Kidney (tissue), 14 donors: ENCODE data around the gene KDM8. TPM values are rescaled to one million over a fixed set of nuclear protein-coding genes. Genes with fewer than 3 reads are reported as not detected.

Experiments
- DNase-seq, 5 donors: peaks; one replicate each; pipeline ENCODE4 v3.0.0-alpha.2; 2013 to 2020
- FAIRE-seq: peaks from 2 replicates; lab custom pipeline; 2012; peaks lifted over from hg19 to GRCh38; lab: Jason Lieb, UNC
- H3K27ac ChIP-seq, 2 donors: one replicate each; pipeline ENCODE4 v1.7.0; 2013; ENCODE audit warnings: low read depth in 2 of 2, low read length in 2 of 2, inconsistent platforms in 1 of 2
- H3K27me3 ChIP-seq: one replicate; pipeline ENCODE4 v1.7.1; 2013; ENCODE audit warnings: low read length, inconsistent platforms; ENCODE audit not compliant: control insufficient read depth, insufficient read depth
- H3K36me3 ChIP-seq, 3 donors: one replicate each; pipeline versions ENCODE4 v1.7.0 to v1.7.1; 2013; ENCODE audit warnings: low read length in 3 of 3, control low read depth in 1 of 3, inconsistent platforms in 1 of 3; ENCODE audit not compliant: insufficient read depth in 3 of 3, control insufficient read depth in 2 of 3
- H3K4me1 ChIP-seq, 3 donors: one replicate each; pipeline versions ENCODE4 v1.7.0 to v1.7.1; 2013; ENCODE audit warnings: low read length in 3 of 3, inconsistent platforms in 1 of 3, low read depth in 1 of 3; ENCODE audit not compliant: control insufficient read depth in 2 of 3, insufficient read depth in 2 of 3
- H3K4me3 ChIP-seq, 3 donors: one replicate each; pipeline versions ENCODE4 v1.7.0 to v1.8.1; 2013; ENCODE audit warnings: low read length in 3 of 3, control low read depth in 1 of 3, inconsistent platforms in 1 of 3
- H3K9ac ChIP-seq, 3 donors: one replicate each; pipeline versions ENCODE4 v1.7.0 to v1.7.1; 2013; ENCODE audit warnings: low read length in 3 of 3, control low read depth in 1 of 3, inconsistent platforms in 1 of 3
- H3K9me3 ChIP-seq, 3 donors: one replicate each; pipeline versions ENCODE4 v1.7.0 to v1.7.1; 2013; ENCODE audit warnings: low read length in 3 of 3, control low read depth in 1 of 3, inconsistent platforms in 1 of 3; ENCODE audit not compliant: control insufficient read depth in 2 of 3, insufficient read depth in 1 of 3
- CTCF ChIP-seq: IDR thresholded peaks from 3 replicates; pipeline ENCODE4 v1.5.1; 2012; ENCODE audit warnings: mild to moderate bottlenecking, moderate library complexity, borderline replicate concordance; ENCODE audit not compliant: insufficient read depth; ENCODE audit errors: extremely low read depth
- intact Hi-C: fragments of 100-400 bp; cut with DNase I; formaldehyde crosslinking; loops from one replicate; pipeline ENCODE4 v1.11.1; 2022
- polyA plus RNA-seq: library from polyadenylated mRNA; stranded (reverse); fragments of 350-450 nt; fragmentation: Illumina TruSeq; extraction: RNeasy Lipid Tissue Mini Kit (QIAGEN cat#74804); gene quantifications from one replicate; pipeline ENCODE4 v1.2.3, GENCODE V29; 2014; ENCODE audit warnings: low read depth, low replicate concordance; ENCODE audit not compliant: insufficient read depth
- total RNA-seq: library from RNA; stranded (reverse); fragmentation: NEBNext Ultra II Directional; extraction: Animal tissue kit (Norgen Biotek cat#: 25700); gene quantifications from one replicate; pipeline ENCODE4 v1.2.1, GENCODE V29; 2021
- donor health status: control.
- donor health status: control.
- donor health status: control.
- donor health status: control.
- donor health status: control.
- donor health status: DM: yes; HTN: yes; CAD: no.
- donor health status: Normal renal cell carcinoma (clear cell type).

The KDM8 gene
- total and polyA plus RNA-seq, 2 donors from 2014 or later: 6.3 to 8.5 TPM

- no peaks in the 10 kb centered on the region for H3K27me3 ChIP-seq
- TF ChIP-seq CTCF: no peak
- peaks cover 0 to 7% (median 0%) of the 10 kb centered on the region in 3 donors for H3K4me1 ChIP-seq
- no peak overlapping the region for H3K9ac ChIP-seq
- no peak for DNase-seq
- no peak for FAIRE-seq
- intact Hi-C loops: no loop called here
- H3K4me3 ChIP-seq: peak overlapping the region in 1 of 3 donors; percentile 23
- no peaks in the 10 kb centered on the region for H3K9me3 ChIP-seq
- peak overlapping the region in 1 of 2 donors; percentile 4 for H3K27ac ChIP-seq
- H3K36me3 ChIP-seq: peaks cover 0 to 10% (median 8%) of the 10 kb centered on the region in 3 donors
Observed at GRCh38 chr16:27214084-27214961, 11.0 kb downstream of the KDM8 start.

- H3K27me3 ChIP-seq: no peaks in the 10 kb centered on the region
- no peak for DNase-seq
- no peak overlapping the region for H3K27ac ChIP-seq
- TF ChIP-seq CTCF: no peak
- intact Hi-C loops: no loop called here
- FAIRE-seq: no peak
- no peak overlapping the region for H3K9ac ChIP-seq
- H3K4me3 ChIP-seq: no peak overlapping the region
- peaks cover 0 to 8% (median 5%) of the 10 kb centered on the region in 3 donors for H3K36me3 ChIP-seq
- H3K9me3 ChIP-seq: no peaks in the 10 kb centered on the region
- peaks cover 0 to 7% (median 0%) of the 10 kb centered on the region in 3 donors for H3K4me1 ChIP-seq
Observed at GRCh38 chr16:27215660-27216059, 12.3 kb downstream of the KDM8 start.

- Histone ChIP-seq H3K27ac (peak overlapping the region in 1 of 2 donors; percentile 5), H3K36me3 (peaks cover 0 to 5% (median under 1%) of the 10 kb centered on the region in 3 donors), H3K4me1 (peaks cover 0 to 7% (median 0%) of the 10 kb centered on the region in 3 donors), H3K4me3 (no peak overlapping the region), H3K9ac (no peak overlapping the region), H3K9me3 (no peaks in the 10 kb centered on the region), H3K27me3 (no peaks in the 10 kb centered on the region)
- no peak for TF ChIP-seq CTCF
- DNase-seq: no peak
- intact Hi-C loops: no loop called here
- no peak for FAIRE-seq
Observed at GRCh38 chr16:27216297-27216885, 13.1 kb downstream of the KDM8 start.
